GM10266 (cell line): ENCODE results near the gene GALNS.

Source experiments
- DNase-seq: peaks from one replicate; pipeline ENCODE4 v3.0.0; 2012; ENCODE audit errors: extremely low spot score
- CTCF ChIP-seq: IDR thresholded peaks from 2 replicates; pipeline ENCODE4 v1.5.1; 2012; ENCODE audit warnings: mild to moderate bottlenecking, low read depth; ENCODE audit not compliant: control insufficient read depth, insufficient read depth; ENCODE audit errors: missing control alignments

GALNS gene

DNA sequence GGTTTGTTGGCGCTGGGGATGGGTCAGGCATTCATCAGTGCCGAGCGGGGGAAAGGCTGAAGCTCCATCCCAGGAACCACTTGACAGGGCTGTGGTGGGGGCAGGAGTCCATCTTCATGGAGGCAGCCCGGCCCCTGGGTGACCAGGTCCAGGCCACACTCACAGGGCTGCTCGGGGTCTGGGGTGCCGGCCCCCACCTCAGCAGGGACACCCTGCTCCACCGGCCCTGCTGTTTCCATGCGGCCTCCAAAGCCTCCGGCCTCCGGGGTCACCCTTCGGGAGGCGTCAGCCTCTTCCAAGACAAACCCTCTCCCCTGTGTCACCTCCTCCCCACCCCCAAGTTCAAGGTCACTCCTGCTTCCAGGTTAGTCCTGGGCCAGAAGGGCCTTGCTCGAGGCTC, 22.1 kb downstream of the GALNS start:
- no peak for TF ChIP-seq CTCF
- no peak for DNase-seq

DNA sequence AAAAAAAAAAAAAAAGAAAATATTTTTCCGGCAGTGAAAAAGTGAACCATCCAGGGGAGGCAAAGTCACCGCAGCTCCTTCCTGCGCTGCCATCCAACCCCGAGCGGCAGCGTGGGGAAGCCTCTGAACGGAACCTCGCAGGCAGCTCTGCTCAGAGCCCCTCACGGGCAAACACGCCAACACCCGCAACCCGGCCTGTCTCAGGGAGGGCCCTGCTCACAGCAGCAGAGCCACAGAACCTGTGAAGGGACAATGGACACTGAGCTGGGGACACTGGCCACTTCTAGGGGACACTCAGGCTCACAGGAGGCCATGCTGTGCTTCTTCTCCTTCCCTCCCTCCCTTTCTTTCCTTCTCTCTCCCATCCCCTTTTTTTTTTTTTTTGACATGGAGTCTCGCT, 23.7 kb downstream of the GALNS start:
- no peak for TF ChIP-seq CTCF
- DNase-seq: no peak

- TF ChIP-seq CTCF: no peak
- no peak for DNase-seq
These were observed 24.9 kb downstream of the GALNS start for GRCh38 chr16:88831838-88832237.

GRCh38 chr16:88830783-88831182, 26.0 kb downstream of the GALNS start:
- DNase-seq: no peak
- no peak for TF ChIP-seq CTCF

- TF ChIP-seq CTCF: no peak
- no peak for DNase-seq
These were observed 26.5 kb downstream of the GALNS start for GRCh38 chr16:88830258-88830657.

GRCh38 chr16:88828711-88829110, 28.0 kb downstream of the GALNS start:
- TF ChIP-seq CTCF: no peak
- no peak for DNase-seq

DNA sequence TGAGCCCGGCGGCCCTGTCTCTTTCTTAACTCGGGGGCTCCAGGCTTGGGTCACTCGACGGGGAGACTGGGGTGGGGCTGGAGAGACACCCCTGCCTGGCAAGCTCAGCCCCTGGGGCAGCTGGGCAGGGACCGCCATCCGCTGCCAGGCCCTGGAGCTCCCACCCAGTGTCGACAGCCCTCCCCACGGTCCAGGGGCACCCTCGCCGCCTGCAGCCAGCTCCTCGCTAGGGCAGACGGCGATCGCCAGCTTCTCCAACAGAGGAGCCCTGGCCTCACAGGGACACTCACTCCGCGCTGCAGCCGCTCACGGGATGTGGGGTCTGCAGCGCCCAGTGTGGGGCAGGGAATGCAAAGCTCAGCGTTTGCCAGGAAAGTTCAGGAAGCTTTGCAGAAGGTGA, 29.0 kb downstream of the GALNS start:
- TF ChIP-seq CTCF: no peak
- no peak for DNase-seq
